ENCODE measurements around the gene KIAA0753. TPM values are rescaled to one million over a fixed set of nuclear protein-coding genes. Genes with fewer than 3 reads are reported as not detected.

The KIAA0753 gene
- polyA plus RNA-seq, 1 of the 3 experiments (the other 2 are of a cell fraction) = 7.2 TPM

DNA sequence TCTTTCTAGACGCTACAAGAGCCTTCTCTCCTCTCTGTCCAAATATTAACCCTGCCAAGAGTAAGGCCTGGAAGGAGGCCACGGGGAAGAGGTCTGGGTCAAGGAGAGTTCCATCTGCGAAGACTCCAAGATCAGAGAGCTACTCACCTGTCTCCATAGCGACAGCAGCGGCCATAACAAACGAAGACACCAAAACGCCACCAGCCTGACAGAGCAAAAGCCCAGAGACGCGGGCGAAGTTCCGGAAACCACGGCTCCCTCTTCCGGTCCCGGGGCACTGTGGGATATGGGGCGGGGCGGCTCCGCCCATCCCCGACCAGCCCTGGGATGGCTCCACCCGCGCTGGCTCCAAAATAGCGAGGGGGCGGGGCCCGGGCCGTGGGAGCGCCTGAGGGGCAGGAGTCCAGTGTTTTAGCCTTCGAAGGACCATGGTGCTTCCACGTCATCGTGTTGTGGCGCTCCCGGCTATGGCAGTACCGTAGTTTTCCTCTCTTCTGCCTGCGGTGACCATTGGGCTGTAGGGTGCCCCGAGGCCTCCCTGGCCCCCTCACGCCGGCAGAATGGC, 10.9 kb upstream of the KIAA0753 start, which contains the start of the genes C17orf100 and MED31 (continued):
- peak; percentile 85; the same call in 1 of the 2 replicates for TF ChIP-seq SIN3A (IDR thresholded peaks at IDR 0.05; ENCODE audit: borderline replicate concordance, low read depth, low read length)

GRCh38 chr17:6648181-6648580, 7.7 kb upstream of the KIAA0753 start:
- H2AFZ ChIP-seq (ENCODE audit: low read depth) = no peak overlapping the region
- H3K79me2 ChIP-seq (ENCODE audit: insufficient read depth) = peaks cover 66% of the 10 kb centered on the region
- H3K4me2 ChIP-seq = no peak overlapping the region
- H3F3A ChIP-seq (replicated peaks; ENCODE audit: insufficient read depth) = peaks cover 29% of the 10 kb centered on the region
- H3K27ac ChIP-seq (ENCODE audit: low read depth in 2 of 2, low read length in 1 of 2) = no peak overlapping the region
- TF ChIP-seq RXRA (IDR thresholded peaks at IDR 0.05; ENCODE audit: borderline replicate concordance, low read depth) (no peak), REST (IDR thresholded peaks at IDR 0.05; ENCODE audit: low read depth, low read length) (no peak), RAD21 (IDR thresholded peaks at IDR 0.05; ENCODE audit: low read length) (peak; percentile 26; the same call in 1 of the 2 replicates)
- TF ChIP-seq, protein P1, sequence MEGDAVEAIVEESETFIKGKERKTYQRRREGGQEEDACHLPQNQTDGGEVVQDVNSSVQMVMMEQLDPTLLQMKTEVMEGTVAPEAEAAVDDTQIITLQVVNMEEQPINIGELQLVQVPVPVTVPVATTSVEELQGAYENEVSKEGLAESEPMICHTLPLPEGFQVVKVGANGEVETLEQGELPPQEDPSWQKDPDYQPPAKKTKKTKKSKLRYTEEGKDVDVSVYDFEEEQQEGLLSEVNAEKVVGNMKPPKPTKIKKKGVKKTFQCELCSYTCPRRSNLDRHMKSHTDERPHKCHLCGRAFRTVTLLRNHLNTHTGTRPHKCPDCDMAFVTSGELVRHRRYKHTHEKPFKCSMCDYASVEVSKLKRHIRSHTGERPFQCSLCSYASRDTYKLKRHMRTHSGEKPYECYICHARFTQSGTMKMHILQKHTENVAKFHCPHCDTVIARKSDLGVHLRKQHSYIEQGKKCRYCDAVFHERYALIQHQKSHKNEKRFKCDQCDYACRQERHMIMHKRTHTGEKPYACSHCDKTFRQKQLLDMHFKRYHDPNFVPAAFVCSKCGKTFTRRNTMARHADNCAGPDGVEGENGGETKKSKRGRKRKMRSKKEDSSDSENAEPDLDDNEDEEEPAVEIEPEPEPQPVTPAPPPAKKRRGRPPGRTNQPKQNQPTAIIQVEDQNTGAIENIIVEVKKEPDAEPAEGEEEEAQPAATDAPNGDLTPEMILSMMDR (IDR thresholded peaks at IDR 0.05) = peak; percentile 38
- peaks cover 60 to 66% of the 10 kb centered on the region in 2 experiments for H3K36me3 ChIP-seq (replicated peaks in 1 of 2; ENCODE audit: control insufficient read depth in 1 of 2, insufficient read depth in 2 of 2, low read length in 1 of 2)
- ChIA-PET POLR2A (no interaction called here), CTCF (no interaction called here)
- no peaks in the 10 kb centered on the region for H3K27me3 ChIP-seq (ENCODE audit: insufficient read depth)
- H3K9me3 ChIP-seq = no peaks in the 10 kb centered on the region
- no peak overlapping the region for H3K9ac ChIP-seq
- H3K4me1 ChIP-seq (ENCODE audit: control insufficient read depth in 1 of 2, insufficient read depth in 2 of 2, low read depth in 1 of 2, low read length in 1 of 2) = peaks cover 8 to 11% of the 10 kb centered on the region in 2 experiments; a peak in 2 of 4 replicates
- no peak for DNase-seq
- no peaks in the 10 kb centered on the region for H3K9me2 ChIP-seq
- peaks cover 18% of the 10 kb centered on the region for H4K20me1 ChIP-seq (ENCODE audit: insufficient read depth)
- H3K4me3 ChIP-seq (ENCODE audit: low read depth in 2 of 2, low read length in 1 of 2) = no peak overlapping the region

DNA sequence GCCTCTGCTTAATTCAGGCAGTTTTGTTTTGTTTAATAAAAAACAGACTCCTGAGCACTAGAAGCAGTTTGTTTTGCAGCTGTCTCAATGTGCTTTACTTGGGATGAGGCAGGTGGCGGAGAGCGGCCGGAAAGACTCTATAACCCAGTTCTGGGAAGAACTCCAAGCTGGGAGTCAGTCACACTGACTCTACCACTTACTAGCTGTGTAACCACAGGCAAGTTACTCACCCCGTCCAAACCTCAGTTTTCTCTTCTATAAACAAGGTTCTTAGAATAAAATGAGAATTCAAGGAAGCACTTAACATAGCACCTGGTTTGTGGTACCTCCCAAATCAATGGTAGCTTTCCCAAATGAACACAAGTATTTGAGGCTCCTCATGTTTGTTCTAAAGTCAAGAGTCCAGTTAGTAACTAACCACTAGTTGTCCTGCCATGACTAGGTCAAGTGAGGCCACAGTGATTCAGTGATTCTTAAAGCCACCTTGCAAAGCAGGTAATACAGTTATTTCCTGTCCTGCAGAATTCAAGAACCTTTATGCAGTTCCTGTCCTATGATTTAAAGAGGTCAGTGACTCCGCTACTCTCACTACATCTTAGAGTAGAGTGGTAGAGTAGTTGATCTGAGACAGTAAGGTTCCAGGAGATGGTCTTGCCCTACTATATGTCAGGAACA, 3.1 kb upstream of the KIAA0753 start:
- Histone ChIP-seq H3K27ac (ENCODE audit: low read depth in 2 of 2, low read length in 1 of 2) (peak overlapping the region in 1 of 2 experiments; percentile 27; a peak in 1 of 4 replicates), H3K4me1 (ENCODE audit: control insufficient read depth in 1 of 2, insufficient read depth in 2 of 2, low read depth in 1 of 2, low read length in 1 of 2) (peaks cover 9 to 11% of the 10 kb centered on the region in 2 experiments; a peak in 2 of 4 replicates), H3K9me2 (no peaks in the 10 kb centered on the region), H3K9me3 (no peaks in the 10 kb centered on the region), H3K9ac (no peak overlapping the region), H2AFZ (ENCODE audit: low read depth) (no peak overlapping the region), H3F3A (replicated peaks; ENCODE audit: insufficient read depth) (peaks cover 30% of the 10 kb centered on the region), H3K36me3 (replicated peaks in 1 of 2; ENCODE audit: control insufficient read depth in 1 of 2, insufficient read depth in 2 of 2, low read length in 1 of 2) (peaks cover 56 to 57% of the 10 kb centered on the region in 2 experiments), H3K27me3 (ENCODE audit: insufficient read depth) (no peaks in the 10 kb centered on the region), H3K4me3 (ENCODE audit: low read depth in 2 of 2, low read length in 1 of 2) (no peak overlapping the region), H3K4me2 (no peak overlapping the region), H4K20me1 (ENCODE audit: insufficient read depth) (peaks cover 6% of the 10 kb centered on the region), H3K79me2 (ENCODE audit: insufficient read depth) (peaks cover 78% of the 10 kb centered on the region)
- ChIA-PET POLR2A (no interaction called here), CTCF (no interaction called here)
- 82% methylated on average over 5 of the region's 5 CpGs for WGBS (ENCODE audit: low lambda C conversion rate)
- TF ChIP-seq, protein P2, sequence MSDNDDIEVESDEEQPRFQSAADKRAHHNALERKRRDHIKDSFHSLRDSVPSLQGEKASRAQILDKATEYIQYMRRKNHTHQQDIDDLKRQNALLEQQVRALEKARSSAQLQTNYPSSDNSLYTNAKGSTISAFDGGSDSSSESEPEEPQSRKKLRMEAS (IDR thresholded peaks at IDR 0.05; ENCODE audit: low read depth) = no peak
- TF ChIP-seq FOSL2 (IDR thresholded peaks at IDR 0.05; ENCODE audit: borderline replicate concordance, low read depth) (peak; percentile 13; the same call in 1 of the 2 replicates), TCF12 (IDR thresholded peaks at IDR 0.05) (peak; percentile 19; the same call in 1 of the 2 replicates), NFIC (IDR thresholded peaks at IDR 0.05; ENCODE audit: borderline replicate concordance) (peak; percentile 6; the same call in 1 of the 2 replicates)
- TF ChIP-seq, protein P3, sequence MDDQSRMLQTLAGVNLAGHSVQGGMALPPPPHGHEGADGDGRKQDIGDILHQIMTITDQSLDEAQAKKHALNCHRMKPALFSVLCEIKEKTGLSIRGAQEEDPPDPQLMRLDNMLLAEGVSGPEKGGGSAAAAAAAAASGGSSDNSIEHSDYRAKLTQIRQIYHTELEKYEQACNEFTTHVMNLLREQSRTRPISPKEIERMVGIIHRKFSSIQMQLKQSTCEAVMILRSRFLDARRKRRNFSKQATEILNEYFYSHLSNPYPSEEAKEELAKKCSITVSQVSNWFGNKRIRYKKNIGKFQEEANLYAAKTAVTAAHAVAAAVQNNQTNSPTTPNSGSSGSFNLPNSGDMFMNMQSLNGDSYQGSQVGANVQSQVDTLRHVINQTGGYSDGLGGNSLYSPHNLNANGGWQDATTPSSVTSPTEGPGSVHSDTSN (IDR thresholded peaks at IDR 0.05) = peak; percentile 7; the same call in 1 of the 2 replicates
- no peak for DNase-seq

Data from SK-N-SH (cell line).